SK-N-DZ (cell line): ENCODE data around the gene MAB21L2.
A peak's percentile ranks its signal among the peaks of the same experiment; 100 is the strongest.

ENCODE experiments used
- DNase-seq: peaks from one replicate; pipeline ENCODE4 v3.0.0-alpha.2; 2015; ENCODE audit warnings: low spot score

The MAB21L2 gene

DNA sequence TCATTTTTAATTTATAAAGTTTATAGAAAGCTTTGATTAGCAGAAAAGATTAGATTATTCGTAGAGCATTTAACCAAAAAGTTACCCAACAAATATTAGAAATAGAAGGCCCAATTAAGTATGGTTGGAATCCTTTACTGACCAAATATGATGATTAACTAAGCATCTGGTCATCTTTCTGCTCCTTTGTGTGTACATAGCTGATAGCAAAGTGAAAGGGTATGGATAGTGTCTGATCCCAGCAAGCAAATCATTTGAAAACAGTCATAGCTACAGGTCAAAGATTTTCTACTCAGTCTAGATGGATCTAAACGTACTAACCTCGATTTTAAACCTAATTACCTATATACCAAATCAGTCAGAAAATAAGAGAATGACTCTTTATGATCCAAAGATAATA lies 7.3 kb upstream of the MAB21L2 start:
- DNase-seq = peak; percentile 53

DNA sequence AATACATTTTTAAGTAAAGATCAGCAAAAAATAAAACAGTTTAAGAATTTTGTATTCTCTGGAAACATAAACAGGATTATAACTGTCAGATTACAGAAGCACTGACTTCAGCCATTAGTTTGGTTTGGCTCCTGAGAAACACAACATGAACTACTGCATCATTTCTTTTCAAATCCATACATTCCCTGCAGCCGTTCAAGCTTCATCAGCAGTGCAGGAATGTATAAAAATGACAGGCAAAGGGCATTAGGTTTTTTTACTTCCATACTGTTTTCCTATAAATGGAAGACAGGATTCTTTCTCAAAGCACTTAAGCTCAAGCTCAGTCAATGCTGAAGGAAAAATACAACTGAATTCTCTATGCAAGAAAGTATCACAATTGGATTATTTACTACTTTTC lies 4.2 kb upstream of the MAB21L2 start:
- DNase-seq = peak; percentile 39

DNA sequence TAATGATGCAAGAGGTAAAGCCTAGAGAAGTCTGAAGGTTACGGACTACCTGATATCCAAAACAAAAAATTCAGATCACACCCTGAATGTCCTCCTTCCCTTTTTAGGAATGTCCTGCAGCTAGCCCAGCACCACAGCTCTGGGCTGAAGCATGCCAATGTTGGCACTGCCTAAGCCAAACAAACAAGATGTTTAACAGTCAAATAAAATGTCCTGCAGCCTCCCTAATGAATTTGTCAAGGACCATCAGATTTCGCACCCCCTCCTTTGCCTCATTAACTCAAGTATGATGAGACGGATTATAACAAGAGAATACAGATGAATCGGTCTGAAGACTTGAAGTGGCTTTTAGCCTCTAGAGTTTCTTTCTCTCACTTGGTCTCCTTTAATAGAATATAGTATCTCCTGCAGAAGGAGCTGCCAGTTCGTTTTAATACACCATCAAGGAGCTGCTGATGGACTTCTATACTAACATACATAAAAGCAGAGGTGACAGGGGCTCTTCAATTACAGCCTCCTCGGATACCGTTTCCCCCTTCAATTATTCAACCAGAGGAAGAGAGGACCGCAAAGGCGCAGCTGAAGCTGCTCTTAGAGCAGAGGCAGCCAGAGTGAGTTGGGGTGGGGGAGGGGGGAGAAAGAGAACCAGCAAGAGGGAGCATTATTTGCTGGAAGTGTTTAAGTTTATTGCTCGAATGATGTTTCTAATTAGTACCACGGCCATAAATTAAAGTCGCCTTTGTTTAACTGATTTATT lies 3.0 kb upstream of the MAB21L2 start:
- DNase-seq = peak; percentile 74

DNA sequence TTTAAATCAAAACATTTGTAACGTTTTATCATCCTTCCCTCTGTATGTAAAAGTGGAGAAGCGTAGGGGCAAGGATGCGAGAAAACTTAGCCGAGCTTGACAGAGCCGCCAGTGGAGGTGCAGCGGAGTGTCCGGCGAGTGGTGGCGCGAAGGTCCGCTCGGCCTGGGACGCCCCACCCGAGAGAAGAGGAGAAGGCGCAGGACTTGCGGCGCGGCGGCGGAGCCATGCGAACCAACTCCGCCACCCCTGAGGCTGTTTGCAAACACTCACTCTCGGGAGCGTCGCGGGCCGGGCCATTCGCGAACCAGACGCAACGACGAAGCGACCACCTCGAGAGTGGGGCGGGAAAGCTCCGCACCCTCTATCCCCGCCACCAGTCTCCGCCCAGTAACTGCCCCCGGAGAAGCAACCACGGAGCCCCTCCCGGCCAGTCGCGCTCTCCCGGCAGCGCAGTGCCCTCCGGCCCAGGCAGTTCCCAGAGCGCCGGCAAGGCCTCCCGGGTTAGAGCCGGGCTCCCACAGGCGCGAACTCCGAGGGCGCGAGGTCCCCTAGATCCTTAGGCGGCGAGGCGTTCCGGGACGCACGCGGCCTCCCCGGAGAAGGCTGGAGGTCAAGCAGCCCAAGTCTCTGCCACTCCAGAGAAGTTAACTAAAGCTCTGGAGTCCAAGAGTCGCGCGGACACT lies 2.3 kb upstream of the MAB21L2 start:
- DNase-seq = peak; percentile 68

DNA sequence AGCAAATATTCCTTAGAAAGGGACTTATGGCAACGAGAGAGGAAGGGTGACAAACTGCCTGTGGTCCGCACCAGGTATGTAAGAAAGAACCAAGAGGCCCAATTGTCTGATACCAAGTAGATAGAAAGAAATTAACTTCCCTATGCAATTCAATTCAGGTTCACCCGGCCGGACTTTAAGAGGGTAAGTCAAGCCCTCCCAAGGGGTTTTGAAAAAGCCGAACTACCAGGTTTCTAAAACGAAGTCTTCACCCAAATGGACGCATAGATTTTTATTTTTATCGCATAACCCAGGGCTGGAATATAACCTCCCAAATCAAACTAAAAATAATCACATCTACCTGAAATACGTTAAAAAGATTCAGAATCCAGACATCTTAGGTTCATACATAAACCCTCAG lies 1.6 kb upstream of the MAB21L2 start:
- no peak for DNase-seq

DNA sequence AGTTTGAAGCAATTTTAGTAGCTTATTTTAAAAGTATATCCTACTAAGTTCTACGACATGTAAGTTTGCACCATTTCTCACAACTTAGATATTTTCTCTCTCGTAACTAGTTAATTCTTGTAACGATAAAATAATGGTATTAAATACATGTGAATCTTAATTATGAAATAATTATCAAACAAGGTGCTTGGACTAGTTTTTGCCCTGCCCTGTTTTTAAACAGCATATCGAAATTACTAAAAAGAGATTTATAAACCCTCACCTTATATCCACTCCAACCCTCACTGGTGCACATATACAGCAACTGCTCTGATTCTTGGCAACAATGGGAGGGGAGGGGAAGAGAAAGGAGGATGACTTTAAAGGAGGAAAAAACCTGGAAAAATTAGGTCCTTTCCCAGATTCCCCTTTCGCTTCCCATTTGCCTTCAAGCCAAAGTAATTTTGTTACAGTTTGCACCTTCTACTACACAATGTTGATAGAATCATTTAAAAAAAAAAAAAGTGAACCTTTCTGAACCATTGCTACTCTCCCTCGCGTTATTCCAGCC lies 820 bp upstream of the MAB21L2 start:
- DNase-seq = peak; percentile 39

DNA sequence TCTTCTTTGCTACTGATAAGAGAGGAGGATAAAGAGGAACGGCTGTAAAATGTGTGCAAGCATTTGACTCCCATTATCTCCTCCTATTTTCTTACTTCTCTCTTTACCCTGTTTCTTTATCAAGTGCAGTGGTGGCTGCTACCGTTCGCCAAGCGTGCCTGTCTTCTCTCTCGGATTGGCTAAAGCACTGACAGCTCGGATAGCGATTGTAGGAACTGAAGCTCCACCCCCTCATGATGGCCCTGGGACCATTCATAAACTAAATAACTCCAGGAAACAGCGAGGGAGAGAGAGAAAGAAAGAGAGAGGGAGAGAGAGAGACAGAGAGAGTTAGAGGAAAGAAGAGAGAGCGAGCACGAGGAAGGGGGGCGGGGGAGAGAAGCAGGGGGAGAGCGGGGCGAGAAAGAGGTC lies 305 bp upstream of the MAB21L2 start:
- peak; percentile 97 for DNase-seq

DNA sequence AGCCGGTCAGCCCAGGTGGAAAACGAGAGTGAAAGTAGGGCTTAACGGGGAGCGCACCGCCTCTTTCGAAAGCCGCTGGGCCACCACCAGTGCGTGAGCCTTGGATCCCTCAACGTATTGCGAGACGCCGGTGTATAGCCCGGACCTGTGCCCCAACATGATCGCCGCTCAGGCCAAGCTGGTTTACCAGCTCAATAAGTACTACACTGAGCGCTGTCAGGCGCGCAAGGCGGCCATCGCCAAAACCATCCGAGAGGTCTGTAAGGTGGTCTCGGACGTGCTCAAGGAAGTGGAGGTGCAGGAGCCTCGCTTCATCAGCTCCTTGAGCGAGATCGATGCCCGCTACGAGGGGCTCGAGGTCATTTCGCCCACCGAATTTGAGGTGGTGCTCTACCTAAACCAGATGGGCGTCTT lies 929 bp downstream of the MAB21L2 start:
- no peak for DNase-seq

DNA sequence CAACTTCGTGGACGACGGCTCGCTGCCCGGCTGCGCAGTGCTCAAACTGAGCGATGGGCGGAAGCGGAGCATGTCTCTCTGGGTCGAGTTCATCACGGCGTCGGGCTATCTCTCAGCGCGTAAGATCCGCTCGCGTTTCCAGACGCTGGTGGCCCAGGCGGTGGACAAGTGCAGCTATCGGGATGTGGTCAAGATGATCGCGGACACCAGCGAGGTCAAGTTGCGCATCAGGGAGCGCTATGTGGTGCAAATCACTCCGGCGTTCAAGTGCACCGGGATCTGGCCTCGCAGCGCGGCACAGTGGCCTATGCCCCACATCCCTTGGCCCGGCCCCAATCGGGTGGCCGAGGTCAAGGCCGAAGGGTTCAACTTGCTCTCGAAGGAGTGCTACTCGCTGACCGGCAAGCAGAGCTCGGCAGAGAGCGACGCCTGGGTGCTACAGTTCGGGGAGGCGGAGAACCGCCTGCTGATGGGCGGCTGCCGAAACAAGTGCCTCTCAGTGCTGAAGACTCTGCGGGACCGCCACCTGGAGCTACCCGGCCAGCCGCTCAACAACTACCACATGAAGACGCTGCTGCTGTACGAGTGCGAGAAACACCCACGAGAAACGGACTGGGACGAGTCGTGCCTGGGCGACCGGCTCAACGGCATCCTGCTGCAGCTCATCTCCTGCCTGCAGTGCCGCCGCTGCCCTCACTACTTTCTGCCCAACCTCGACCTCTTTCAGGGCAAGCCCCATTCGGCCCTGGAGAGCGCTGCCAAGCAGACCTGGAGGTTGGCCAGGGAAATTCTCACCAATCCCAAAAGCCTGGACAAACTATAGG lies 1.5 kb downstream of the MAB21L2 start:
- peak; percentile 41 for DNase-seq

DNA sequence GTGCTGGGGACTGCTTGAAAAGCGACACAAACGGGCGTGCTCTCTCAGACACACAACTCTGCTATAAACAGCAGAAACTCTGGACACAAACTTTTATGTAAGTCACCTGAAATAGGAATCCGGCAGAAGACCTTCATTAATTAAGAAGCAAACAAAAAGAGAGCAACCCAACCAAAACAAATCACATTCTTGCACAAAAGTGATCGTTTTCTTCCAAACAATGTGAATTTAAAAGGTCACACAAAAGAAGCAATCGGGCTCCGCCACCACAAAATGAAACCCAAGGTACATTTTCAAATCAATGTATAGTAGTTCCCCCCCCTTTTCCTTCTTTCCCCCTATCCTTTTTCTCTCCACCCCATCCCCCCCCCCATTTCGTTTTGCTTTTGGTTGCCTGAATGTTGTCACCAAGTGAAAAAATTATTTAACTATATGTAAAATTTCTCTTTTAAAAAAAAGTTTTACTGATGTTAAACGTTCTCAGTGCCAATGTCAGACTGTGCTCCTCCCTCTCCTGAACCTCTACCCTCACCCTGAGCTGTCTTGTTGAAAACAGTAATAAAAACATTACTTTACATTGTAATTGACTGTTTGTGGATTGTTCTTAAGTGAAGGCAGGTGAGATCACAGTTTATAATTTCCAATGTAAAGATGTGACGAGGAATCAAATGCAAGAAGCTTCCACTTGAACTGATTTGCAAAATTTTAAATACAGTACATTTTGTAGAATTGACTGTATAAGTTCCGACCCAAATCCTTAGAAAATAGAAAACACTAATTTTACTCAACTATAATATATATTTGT lies 2.4 kb downstream of the MAB21L2 start:
- no peak for DNase-seq

DNA sequence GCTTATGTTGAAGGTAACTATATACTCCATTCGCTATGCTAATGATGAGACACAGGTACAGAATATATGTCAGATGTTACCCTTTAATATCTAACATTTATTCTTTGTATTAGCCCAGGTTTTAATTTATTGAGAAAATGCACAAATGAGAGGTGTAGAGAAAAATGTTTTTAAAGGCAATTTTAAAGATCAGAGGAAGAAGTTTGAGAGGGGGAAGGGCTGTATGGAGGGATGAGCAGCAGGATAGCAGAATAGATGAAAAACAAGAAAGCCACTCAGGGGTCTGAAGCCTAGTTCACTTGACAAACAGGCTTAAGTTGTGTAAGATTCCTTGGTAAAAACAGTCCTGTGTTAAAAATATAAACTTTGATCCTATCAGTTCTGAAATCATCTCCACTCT lies 3.7 kb downstream of the MAB21L2 start:
- no peak for DNase-seq

DNA sequence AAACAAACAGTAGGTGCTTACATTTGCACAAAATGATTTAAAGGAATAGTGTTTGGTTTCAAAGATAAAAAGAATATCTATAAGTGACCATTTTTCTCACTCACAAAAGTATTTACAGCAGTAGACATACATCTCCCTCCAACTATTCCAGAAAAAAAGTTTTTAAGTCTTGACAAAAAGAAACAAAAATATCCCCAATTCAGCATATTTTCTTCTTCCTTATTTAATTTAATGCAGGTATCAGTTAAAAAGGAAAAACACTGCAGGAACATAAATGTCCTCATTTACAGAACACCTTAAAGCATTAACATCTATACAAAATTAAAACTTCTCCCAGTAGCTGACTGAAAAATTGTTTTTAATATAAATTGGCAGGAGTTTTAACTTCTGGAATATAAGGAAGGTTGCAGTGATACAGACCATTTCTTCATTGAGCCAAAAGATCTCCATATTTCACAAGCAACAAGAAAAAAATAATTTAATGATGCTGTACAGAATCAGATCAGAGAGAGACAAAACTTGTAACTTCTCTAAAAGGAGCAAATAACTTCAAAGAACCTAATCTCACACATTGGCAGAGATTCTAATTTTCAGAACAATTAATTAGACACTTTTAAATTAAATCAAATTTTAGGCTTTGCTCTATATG lies 4.3 kb downstream of the MAB21L2 start:
- DNase-seq = no peak

DNA sequence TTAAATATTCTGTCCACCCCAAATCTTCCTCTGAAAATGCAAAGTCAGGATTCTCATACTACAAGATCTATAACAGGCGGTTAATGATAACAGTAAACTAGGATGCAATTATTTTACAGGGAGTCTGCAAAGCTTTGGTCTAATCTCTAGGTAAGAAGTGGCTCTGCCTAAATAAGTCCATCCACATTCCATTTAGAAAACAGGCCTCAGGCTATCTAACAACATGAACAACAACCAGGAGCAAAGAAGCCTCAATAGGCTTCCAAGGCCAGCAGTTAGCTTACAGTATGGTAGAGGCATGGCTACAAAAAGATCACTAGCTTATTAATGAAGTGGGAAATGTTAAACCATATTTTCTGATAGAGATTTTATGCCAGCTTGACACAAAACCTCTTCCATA lies 6.4 kb downstream of the MAB21L2 start:
- DNase-seq = peak; percentile 53

DNA sequence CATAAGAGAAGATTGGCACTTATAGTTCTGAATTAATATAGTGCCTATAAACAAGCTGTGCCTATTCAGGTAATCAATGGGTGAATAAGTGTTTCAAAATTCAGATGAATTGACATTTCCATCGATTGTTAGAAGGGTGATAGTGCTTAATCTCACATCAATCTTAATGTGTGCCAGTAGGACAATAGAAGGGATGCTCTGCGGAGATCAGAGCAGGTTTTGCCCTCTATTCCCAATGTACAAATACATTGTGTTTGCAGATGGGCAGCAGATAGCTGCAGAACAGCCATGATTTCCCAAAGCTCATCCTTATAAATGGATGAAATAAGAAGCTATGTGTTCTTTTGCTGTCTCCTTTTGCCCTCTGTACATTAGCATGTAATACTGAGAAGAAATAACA lies 7.2 kb downstream of the MAB21L2 start:
- DNase-seq = peak; percentile 59

DNA sequence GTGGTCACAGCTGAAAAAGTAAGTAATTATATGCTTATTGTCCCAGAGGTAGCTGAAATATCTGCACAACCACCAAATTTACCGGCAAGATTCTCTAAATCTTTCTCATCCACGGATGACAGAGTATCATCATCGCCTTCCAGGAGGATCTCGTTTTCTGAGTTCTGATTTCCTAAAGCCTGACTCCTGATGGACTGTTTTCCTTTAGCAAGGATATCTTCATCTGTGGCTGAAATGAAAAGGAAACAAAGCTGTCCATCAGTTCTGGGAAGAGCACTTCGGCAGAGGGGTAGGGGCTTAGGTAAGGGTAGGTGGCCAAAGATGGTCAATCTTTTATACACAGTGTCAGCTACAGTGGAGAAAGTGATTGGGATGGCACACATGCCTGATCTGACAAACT lies 8.7 kb downstream of the MAB21L2 start:
- no peak for DNase-seq

DNA sequence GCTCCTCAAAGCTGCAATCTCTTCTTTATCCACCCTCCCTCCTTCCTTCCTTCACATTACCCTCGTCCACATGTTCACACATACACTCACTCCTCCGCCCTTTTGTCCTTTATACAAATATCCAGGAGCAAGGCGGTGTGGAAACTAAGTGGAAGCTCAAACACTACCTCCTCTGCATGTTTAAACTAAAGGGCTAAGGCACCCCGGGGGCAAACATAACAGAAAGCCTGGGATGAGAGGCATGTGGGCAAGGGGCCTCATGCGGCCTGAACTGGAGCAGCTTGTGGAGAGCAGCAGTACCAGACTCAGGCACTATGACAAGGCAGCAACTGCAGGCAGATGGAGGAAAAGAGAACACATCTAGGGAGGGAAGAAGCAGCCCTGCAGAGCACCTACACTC lies 9.5 kb downstream of the MAB21L2 start:
- peak; percentile 74 for DNase-seq

DNA sequence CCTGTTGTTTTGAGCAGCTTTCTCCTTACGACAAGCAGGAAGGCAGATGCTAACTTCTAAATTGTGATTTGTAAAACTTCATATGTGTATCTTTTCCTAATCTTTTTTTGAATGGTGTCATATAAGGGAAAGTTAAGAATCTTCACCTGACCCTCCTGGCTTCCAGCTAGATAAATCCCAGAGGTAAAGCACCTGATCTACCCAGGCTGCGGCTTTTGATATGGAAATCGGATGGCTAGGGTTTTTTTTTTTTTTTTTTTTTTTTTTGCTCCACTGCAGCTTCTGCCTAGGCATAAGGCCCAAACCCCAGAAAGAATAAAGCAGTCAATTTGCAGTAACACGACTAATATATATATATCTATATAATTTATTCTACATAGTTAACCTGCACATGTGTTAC lies 10.0 kb downstream of the MAB21L2 start:
- no peak for DNase-seq

DNA sequence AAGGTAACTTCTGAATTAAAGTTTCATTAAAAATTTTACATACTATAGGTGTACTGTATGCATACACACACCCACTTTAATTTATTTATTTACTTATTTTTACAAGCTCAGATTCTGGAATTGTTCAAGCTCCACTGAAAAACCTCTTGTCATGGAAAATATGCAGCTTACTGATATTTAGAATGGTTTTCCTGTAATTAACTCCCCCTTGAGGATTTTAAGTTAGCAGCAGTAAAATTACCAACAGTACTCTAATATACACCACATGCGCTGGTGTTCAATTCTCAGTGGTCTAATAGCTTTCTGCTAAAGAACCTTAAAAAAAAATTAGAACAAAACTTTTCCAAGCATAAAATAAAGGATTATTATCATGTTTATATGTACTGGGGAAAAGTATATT lies 12.0 kb downstream of the MAB21L2 start:
- peak; percentile 2 for DNase-seq

DNA sequence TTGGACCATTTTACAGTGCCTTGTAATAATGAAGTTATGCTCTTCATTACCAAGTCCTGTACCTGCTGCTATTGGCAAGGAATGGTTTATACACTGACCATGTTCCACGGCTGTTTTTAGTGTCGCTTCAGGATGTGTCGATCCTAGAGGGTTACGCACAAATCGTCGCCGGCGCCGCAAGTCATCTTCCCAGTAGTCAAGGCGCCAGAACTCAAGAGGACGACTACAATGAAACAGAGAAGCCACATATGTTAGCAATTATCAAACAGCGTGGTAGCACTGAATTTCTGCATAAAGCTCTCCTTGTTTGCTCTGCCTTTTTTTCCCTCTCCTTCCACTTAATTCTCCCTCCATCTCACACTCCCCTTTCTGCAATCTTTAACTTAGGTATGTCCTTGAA lies 17.0 kb downstream of the MAB21L2 start:
- DNase-seq = peak; percentile 44

DNA sequence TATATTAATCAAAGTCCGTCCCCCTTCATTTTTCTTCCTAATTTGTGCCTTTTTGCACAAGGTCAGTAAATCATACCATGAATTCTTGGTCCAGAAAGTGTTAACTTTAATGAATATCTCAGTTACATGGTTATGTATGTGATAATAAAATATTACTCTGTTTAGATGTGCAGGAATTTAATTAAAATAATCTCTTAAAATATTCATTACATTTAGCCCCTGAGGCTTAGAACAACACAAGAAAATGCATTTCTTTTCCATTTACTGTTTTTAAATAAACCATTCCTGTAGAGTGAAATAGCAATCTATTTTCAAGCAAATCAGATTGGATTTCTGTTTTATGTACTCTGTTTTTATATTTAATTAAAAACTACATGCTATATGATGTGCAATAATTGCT lies 17.6 kb downstream of the MAB21L2 start:
- no peak for DNase-seq
